ENCODE measurements around the gene AHR.

Gene AHR

DNA sequence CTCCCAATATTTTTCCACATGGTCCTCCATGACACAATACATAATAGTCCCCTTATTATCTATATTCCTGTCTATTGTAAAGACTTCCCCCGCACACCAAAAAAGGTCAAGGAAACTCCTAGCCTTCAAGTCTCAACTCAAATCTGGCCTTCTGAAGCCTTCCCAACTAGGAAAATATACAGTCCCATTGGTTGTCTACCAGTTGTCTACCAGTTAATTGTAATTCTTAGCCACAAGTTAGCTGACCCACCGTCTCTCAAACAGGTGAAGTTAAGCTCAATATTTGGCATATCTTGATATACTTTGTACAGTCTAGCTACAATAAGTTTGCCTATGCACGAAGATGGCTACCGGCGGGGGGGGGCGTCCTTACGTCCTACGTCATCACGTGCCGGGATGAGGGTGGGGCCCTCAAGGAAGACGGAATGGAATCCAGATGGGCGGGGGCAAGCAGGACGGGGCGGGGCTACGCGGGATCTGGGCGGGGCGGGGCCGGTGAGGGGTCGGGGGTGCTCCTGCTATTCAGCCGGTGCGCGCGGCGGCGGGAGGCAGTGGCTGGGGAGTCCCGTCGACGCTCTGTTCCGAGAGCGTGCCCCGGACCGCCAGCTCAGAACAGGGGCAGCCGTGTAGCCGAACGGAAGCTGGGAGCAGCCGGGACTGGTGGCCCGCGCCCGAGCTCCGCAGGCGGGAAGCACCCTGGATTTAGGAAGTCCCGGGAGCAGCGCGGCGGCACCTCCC is at the start of gene AHR:
TSS of gene AHR (plus strand) at position 551 of the 738 bp plus-strand sequence. CDS start 613 bp downstream, outside the sequence.
- DNase-seq, result peak; percentile 81

DNA sequence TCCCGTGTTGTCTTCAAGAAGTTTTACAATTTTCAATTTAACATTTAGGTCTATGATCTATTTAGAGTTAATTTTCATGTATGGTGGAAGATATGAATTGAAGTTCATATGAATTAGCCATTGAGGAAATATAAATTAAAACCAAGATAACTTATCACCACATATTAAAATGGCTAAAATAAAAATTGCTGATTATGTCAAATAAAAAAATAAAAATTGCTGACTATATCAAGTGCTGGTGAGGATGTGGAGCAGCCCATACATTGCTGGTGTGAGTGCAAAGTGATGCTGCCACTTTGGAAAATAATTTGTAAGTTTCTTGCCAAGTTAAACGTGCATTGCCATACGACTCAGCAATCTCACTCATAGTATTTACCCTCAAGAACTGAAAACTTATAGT is 44.6 kb upstream of the AHR start:
- no peak for DNase-seq

DNA sequence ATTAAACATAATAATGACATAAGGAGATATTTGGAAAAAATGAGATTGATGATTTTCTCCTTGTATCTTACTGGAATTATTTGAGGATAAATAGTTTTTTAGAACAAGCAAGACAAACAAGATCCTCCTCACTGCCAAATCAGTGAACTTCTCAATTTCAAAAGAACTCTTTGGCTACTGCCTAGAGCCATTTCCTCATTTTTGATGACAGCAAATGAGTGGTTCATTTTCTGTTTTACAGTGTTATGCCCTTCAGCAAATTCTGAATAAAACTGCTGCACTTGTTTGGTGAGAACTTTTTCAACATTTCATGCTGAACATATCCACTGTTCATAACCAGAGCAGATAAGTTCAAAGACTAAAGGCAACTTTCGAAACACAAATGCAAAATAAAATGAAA is 42.5 kb upstream of the AHR start:
- DNase-seq, result no peak

DNA sequence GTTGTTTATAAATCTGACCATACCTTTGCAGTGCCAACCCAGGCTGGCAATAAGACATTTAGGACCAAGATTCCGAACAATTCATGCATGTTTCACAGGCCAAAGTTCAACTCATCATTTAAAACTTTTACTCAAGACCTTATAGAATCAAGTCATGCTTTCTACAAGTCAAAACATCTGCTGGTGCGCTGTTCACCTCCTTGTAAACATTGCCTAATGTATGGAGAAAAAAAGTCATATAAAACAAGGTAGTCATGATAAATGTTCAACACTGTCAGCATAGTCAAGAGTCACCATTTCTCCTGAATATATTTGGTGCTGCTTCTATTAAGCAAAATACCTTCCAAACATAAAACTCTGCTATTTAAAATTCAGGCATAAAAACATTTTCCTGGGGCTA is 42.1 kb upstream of the AHR start:
- DNase-seq, result no peak

DNA sequence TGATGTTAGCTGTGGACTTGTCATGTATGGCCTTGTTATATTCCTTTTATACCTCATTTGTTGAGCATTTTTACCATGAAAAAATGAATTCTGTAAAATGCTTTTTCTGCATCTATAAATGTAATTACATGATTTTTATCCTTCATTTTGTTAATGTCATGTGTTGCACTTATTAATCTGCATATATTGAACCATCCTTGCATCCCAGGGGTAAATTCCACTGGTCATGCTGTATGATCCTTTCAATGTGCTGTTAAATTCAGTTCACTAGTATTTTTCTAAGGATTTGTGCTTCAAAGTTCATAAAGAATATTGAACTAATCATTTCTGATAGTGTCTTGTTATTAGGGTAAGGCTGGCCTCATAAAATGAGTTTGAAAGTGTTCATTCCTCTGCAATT is 31.9 kb upstream of the AHR start:
- DNase-seq, result no peak

DNA sequence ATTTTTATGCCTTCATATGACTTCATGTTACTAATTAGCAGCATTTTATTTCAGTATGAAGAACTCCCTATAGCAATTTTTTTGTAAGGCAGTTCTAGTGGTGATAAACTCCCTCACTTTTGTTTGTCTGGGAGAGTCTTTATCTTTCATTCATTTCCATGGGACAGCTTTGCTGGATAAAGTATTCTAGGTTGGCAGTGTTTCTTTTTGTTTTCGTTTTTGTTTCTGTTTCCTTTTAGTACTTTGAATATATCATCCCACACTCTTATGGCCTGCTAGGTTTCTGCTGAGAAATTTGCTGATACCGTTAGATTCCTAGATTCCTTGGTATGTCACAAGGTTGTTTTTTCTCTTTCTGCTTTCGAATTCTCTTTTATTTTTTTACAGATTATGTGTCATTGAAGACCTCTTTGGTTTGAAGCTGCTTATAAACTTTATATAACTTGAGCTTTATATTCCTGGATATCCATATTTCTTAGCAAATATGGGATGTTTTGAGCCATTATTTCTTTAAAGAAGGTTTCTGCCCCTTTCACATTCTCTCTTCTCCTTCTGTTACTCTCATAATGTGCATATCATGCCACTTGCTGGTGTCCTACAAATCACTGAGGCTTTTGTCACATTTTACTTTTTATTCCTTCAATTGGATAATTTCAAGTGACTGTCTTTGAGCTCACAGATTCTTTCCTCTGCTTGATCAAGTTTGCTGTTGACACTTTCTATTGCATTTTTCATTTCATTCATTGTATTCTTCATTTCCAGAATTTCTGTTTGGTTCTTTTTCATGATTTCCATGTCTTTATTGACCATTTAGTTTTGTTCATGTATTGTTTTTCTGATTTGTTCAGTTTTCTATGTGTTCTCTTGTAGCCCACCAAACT is 28.9 kb upstream of the AHR start:
- DNase-seq, result no peak

DNA sequence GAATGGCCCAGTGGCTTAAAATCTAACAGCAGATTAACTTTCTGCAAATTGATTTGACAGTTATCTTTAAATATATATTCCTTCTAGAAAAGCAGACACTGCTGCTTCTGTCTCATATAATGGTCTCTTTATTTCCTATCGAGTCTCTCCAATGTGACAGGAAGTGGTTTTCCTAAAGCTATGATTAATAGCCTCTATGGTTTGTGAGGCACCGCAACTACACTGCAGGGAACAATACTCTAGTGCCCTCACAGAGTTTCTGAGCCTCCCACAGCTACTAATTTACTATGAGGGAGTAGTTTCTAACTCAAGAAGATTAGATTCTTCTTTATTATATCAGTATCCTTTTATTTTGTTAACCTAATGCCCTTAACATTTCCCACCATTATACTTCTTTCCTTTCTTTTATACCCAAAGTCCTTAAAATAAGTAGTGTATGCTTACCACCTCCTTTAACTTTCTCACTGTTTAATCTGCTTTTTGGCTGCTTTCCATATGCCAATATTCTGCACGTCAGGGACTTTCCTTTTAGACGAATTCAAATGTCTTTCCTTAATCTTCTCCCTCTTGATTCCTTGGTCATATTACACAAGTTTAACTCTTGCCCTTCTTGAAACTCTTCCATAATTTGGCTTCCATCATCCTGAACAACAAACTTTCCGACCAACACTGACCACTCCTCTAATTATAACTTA is 23.8 kb upstream of the AHR start:
- no peak for DNase-seq

DNA sequence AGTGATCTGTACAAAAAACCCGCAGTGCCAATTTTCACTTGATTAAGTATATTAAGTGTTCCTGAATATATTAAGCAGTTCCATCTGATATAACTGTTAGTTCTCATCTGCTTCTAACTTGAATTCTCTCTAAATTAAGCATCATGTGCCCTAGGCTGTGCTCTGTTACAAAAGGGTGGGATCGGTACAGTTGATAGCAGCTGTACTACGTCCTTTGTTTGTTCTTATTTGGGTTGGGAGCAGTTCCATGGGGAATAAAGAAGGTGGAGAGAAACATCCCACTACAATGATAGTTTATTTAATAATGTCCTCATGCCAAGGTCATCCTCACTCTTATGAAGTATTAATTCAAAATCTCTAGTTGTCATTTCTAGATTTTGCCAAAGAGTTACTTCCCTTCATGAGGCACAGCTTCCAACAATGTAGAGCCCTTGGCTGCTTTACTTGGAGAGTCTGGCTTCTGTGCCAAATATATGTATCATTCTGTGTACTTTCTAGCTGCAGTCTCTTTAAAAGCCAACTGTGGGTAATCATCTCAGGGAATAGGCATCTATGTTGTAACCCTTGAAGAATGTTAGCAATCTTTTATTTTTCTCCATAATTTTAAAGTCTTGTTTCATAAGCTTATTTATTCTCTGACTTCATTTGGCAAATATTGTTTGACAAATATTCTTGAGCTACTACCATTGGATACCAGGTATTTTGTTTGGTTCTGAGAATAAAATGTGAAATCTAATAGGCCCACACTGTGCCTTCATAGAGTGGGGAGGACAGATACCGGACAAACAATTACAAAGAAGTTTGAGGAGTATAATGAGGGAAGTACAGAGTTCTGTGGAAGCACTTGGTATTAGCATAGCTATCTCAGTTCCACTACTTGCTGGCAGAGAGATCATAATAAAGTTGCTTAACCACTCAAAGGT is 22.4 kb upstream of the AHR start:
- no peak for DNase-seq

DNA sequence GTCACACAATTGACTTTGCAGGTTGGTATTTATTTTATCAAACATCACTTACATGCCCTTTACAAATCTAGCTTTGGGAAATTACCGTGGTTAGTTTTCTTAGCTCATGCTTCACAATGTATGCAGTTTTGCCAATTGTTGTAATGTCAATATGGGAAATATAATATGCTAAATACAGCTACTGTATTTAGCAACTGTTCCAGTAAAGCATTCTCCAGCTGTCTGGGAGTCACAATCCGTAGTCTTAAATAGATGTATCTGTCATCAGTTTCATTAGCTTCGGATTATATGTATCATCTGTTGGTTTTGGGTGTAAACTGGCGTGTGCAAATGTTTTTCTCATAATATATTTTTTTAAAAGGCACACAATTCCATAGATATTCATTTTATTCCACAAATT is 19.4 kb upstream of the AHR start:
- no peak for DNase-seq

DNA sequence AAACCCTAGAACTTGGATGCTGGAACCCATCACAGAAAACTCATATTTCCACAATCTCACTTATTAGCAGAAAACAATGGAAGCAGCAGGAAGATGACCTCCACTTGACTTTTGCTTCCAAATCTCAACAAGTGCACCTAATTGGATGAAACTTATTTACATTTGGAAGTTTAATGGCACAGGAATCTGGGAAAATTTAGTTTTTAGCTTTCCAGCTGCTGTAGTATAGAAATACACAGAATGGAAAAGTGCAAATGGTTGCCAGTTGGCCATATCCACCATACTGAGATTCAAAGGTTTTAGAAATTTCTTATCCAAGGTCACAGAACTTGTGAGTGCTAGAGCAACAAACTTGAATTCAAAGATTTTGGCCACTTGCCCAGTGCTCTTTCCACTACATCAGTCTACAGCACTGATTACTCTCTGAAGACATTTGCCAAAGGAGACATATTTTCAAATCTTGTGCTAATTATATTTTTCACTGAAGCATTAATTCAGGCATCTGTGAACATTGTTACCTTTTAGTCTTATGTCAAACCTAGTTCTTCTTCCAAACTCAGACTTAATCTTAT is 9.3 kb upstream of the AHR start:
- DNase-seq, result peak; percentile 52

DNA sequence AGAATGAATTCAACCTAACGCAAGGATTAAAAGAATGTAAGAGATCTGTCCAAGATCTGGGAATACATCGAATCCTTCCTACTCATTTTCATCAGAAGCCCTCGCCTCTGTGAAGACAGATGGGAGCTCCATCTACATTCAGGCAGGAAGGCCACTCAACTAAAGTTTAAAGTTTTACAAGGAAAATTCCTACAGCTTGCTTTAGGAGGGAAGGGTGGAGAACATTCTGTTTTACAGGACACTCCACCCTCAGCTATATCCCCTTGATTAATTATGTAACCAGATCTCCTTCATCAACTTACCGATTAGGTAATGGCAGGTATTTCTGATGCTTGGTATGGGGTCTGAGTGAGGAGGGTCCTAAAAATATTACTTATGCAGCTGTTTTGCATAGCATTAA is 5.6 kb upstream of the AHR start:
- DNase-seq, result no peak

DNA sequence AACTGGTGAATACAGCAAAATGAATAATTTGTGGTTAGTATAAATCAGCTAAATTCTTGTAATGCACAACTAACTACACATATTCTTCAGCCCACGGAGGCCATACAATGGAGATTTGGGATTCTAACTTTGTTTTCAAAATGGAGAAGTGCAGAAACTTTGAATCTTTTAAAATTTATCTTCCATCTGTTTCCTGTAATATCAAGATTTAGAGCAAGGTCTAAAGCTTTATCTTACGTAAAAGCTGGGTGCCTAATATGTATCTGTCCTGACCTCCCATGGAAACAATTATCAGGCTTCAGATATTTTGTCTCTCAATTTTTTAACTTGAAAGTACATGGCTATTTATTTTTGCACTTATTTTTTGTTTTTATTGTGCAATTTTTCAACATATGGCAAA is 5.0 kb upstream of the AHR start:
- DNase-seq, result no peak

DNA sequence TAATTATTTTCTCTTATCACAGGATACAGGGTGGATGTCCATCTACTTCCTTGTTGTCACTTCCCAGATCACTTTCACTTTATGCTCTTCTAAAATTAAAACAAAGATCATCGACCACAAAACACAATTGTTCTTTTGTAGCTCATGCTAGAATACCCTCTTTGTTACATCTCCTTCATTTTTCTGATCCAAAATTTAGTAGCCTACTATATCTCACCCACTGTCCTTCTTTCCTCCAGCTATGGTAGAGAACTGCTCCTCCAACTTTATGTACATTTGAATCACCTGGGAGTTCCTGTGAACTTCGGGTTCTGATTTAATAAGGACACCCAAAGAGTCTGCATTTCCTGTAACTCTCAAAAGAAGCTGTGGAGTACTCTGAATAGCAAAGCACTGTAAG is 1.2 kb upstream of the AHR start:
- DNase-seq, result no peak

DNA sequence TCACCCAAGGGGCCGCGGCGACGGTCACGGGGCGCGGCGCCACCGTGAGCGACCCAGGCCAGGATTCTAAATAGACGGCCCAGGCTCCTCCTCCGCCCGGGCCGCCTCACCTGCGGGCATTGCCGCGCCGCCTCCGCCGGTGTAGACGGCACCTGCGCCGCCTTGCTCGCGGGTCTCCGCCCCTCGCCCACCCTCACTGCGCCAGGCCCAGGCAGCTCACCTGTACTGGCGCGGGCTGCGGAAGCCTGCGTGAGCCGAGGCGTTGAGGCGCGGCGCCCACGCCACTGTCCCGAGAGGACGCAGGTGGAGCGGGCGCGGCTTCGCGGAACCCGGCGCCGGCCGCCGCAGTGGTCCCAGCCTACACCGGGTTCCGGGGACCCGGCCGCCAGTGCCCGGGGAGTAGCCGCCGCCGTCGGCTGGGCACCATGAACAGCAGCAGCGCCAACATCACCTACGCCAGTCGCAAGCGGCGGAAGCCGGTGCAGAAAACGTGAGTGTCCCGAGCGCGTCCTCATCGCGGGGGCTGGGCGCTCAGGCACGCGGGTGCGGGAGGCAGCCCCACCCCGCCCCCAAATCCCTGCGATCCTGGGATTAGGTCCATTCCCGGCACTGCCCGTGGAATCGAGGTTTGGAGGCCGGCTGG is 509 bp downstream of the AHR start:
- DNase-seq, result peak; percentile 20

DNA sequence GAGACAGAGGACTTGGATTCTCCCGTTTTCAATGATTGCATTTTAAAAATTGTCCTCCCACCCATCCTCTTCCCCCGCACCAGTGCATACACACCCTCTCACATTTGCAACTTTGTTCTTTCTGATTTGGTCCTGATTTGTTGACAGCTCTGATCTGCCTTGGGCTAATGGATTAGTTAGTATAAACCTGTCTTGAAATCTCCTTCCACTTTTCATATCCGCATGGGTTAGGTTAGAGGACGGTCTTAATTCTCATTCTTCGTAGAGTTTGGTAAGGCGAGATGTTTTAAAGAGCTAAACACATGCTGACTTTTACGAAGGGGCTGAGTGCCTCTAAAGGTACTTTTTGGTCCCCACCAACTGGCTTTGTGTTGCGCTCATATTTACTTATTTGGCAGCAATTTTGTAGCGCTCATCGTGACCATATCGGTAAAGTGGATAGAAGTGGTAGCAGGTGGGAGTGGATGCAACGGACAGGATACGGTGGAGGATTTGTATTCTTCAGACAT is 1.1 kb downstream of the AHR start:
- peak; percentile 10 for DNase-seq

DNA sequence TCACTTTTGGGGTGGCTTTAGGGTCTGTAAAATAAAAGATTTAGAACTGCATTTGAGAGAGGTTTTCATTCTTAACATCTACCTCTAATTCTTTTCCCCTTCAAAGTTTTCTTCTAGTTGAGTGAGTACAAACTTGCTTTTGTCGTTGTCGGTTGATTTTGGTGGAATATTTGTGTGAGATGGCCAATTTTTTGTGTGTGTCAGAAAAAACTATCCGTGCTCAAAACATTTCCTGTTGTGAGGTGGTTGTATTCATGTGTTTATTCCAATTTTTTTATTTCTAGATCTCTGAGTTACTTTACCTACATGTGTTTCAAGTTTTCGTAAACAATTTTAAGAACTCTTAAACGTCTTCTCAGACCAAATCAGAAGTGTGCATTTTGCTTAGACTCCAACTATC is 1.6 kb downstream of the AHR start:
- no peak for DNase-seq

DNA sequence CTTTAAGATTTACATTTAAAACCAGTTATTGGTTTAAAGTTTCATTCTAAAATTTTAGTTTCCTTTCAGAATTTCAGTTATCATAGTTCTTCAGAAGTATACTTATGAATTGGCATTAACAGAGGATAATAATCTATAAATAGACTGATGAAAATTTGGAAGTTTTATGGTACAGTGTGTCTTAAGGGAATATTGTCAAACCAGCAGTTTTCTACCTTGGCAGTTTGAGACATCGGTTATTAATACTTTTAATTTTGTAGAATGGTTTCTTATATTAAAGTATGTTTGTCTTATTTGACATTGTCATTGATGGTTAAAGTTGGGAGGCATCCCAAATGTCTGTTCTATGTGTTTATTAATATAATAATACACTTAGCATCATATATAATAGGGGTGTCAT is 2.0 kb downstream of the AHR start:
- no peak for DNase-seq

DNA sequence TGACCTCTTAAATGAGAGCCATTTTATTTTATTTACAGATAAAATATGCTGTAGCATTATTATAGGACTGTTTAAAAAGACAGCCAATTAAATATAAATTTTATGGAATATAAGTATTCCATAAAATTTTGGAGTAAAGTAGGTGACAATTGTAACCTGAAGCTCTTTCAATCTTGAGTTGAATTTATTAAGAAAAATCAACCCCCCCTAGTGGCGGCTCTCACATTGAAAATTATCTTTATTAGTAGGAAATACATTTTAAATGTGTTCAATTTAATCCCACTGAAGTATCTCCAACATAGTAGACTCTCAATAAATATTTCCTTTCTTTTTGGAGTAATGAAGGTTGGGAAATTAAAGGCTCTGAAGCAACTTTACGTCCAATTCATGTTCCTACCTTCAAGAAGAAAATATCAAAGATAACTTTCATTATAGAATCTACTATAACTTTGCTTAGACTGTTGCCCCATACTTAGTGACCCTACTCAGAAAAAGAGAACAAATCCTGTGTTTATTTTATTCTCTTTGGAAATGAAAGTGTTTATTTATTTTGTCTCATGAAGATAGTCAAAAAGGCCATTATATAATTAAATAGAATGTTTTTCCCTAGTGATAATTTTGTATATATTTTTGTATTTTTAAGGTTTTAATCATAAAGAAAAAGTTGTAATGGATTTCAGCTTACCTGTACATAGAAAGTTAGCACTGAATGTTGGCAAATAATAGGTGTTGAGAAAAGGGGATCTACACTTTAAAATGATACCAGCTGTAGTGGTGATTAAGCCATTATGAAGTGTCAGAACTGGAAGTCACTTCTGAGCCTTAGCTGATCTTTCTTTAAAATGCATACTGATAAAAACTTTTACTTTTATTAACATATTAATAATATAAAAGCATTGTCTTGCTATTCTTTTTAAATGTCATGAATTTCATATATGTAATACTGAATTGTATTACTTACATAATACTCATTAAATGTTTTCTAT is 3.3 kb downstream of the AHR start:
- DNase-seq, result no peak

DNA sequence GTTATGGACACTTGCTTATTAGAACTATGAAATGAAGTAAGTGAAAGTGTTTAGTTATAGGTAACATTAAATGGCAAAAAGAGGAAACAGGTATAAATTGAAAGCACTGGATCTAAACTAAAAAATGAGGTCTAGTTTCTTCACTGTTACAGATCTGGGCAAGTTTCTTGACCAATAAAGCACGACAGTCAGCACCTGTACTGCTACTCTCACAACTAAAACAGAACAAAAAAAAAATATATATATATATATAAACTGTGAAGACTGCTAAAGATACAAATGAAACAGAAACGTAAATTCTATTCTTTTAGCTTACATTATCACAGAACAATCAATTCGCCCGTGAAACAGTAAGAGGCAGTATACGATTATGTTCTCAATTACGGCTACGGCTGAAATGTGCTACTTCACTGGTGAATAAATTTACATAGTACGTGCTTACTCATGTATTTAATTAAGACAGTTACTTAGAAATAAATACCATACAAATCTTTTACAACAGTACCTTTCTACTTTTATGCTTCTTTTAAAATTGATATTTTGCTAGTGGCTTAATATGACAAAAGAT is 4.2 kb downstream of the AHR start:
- DNase-seq, result no peak

DNA sequence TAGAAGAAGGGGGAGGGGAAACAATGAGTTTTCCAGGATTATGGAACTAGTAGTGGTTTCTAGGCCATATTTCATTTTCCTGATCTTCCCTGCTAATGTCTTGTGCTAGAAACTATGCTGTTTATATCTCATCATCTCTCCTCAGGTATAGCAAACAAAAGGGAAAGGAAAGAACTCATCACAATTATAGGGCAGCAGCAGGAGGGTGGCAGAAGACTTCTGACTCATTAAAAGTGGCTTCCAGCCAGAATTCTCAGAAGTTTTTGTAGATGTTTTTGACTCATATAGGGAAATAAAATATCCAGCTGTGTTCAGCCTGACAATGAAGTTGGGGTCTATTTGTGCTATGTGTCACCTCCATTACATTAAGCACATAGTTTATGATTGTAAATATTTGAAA is 6.5 kb downstream of the AHR start:
- DNase-seq, result no peak

All from DMS79 (cell line).